HepG2 (cell line): ENCODE results near the gene NFS1. TPM values are rescaled to one million over a fixed set of nuclear protein-coding genes. Genes with fewer than 3 reads are reported as not detected.
A peak's percentile ranks its signal among the peaks of the same experiment; 100 is the strongest.

ENCODE experiments used
- HNF4A ChIP-seq: sonication (generic); formaldehyde crosslinking; IDR thresholded peaks from 2 replicates; pipeline ENCODE4 v1.4.0; 2020; ENCODE audit warnings: missing genetic modification reagents
- IKZF4 ChIP-seq: sonication (generic); formaldehyde crosslinking; IDR thresholded peaks from 2 replicates; pipeline ENCODE4 v1.5.1; 2020; ENCODE audit warnings: borderline replicate concordance, mild to moderate bottlenecking, low read depth, missing genetic modification reagents; ENCODE audit errors: not compliant biosample characterization
- MAFG ChIP-seq: sonication (generic); formaldehyde crosslinking; IDR thresholded peaks from 2 replicates; pipeline ENCODE4 v1.5.1; 2020; ENCODE audit warnings: mild to moderate bottlenecking, missing genetic modification reagents
- MED13 ChIP-seq: sonication (generic); formaldehyde crosslinking; IDR thresholded peaks from 2 replicates; pipeline ENCODE4 v1.5.0; 2020; ENCODE audit warnings: missing genetic modification reagents
- SRF ChIP-seq: IDR thresholded peaks from 2 replicates; pipeline ENCODE4 v1.6.1; 2011; ENCODE audit warnings: mild to moderate bottlenecking, low read depth, low read length, moderate library complexity
- SUZ12 ChIP-seq: fragments of 150-350 bp; IDR thresholded peaks from 2 replicates; pipeline ENCODE4 v1.6.1; 2014; ENCODE audit warnings: low read depth, low read length
- ZC3H4 ChIP-seq: sonication (generic); formaldehyde crosslinking; IDR thresholded peaks from 2 replicates; pipeline ENCODE4 v1.4.0; 2020; ENCODE audit warnings: missing genetic modification reagents, borderline replicate concordance
- ZNF335 ChIP-seq: sonication (generic); formaldehyde crosslinking; IDR thresholded peaks from 2 replicates; pipeline ENCODE4 v1.4.0; 2020; ENCODE audit warnings: missing genetic modification reagents
- ZNF607 ChIP-seq: sonication (generic); formaldehyde crosslinking; IDR thresholded peaks from 2 replicates; pipeline ENCODE4 v1.5.1; 2020; ENCODE audit warnings: missing genetic modification reagents, mild to moderate bottlenecking, borderline replicate concordance
- ZNF616 ChIP-seq: sonication (generic); formaldehyde crosslinking; IDR thresholded peaks from 2 replicates; pipeline ENCODE4 v1.5.0; 2020; ENCODE audit warnings: low read depth, mild to moderate bottlenecking, missing genetic modification reagents
- ZNF768 ChIP-seq: sonication (generic); formaldehyde crosslinking; IDR thresholded peaks from 2 replicates; pipeline ENCODE4 v1.4.0; 2020; ENCODE audit warnings: missing genetic modification reagents
- ZNF878 ChIP-seq: sonication (generic); formaldehyde crosslinking; IDR thresholded peaks from 2 replicates; pipeline ENCODE4 v1.8.1; 2023; ENCODE audit warnings: mild to moderate bottlenecking, missing genetic modification reagents, moderate library complexity
- ZSCAN20 ChIP-seq: sonication (generic); formaldehyde crosslinking; IDR thresholded peaks from 2 replicates; pipeline ENCODE4 v1.4.0; 2020; ENCODE audit warnings: missing genetic modification reagents, mild to moderate bottlenecking, borderline replicate concordance
- polyA plus RNA-seq, 8 experiments: library from polyadenylated mRNA; depleted of rRNA in 3 of 8; stranded (reverse) in 7 of 8; unstranded in 1 of 8; fragments of >200 nt; fragmentation: Illumina TruSeq in 4 of 8; extraction: Trizol in 4 of 8; gene quantifications; 2 replicates each; pipeline versions ENCODE4 v1.2.1 to v1.2.3, GENCODE V29; 2011 to 2016; ENCODE audit warnings: low read depth in 4 of 8, missing spikeins in 1 of 8, mixed read lengths in 1 of 8; ENCODE audit not compliant: insufficient read depth in 1 of 8
- total RNA-seq, 5 experiments: library from RNA; depleted of rRNA; stranded (reverse); fragments of >200 nt; fragmentation: Illumina TruSeq; extraction: Trizol; gene quantifications; 2 replicates each; pipeline ENCODE4 v1.2.3, GENCODE V29; 2016; ENCODE audit warnings: low read depth in 1 of 5
- TF ChIP-seq, protein P1 (sequence below): sonication (generic); formaldehyde crosslinking; IDR thresholded peaks from 2 replicates; pipeline ENCODE4 v1.5.0; 2020; ENCODE audit warnings: missing genetic modification reagents
- TF ChIP-seq, protein P2 (sequence below): sonication (generic); formaldehyde crosslinking; conservative IDR thresholded peaks from 2 replicates; pipeline ENCODE4 v1.4.0; 2020; ENCODE audit warnings: missing genetic modification reagents
- TF ChIP-seq, protein P3 (sequence below): sonication (generic); formaldehyde crosslinking; IDR thresholded peaks from 2 replicates; pipeline ENCODE4 v1.4.0; 2020; ENCODE audit warnings: missing genetic modification reagents
- TF ChIP-seq, protein P4 (sequence below): sonication (generic); formaldehyde crosslinking; IDR thresholded peaks from 2 replicates; pipeline ENCODE4 v1.5.0; 2020; ENCODE audit warnings: mild to moderate bottlenecking, missing genetic modification reagents, borderline replicate concordance

NFS1 gene
- total and polyA plus RNA-seq, 2 of the 13 experiments (the other 11 are each of a cell fraction or from before 2014, with no cell fraction given) = 65.9 to 88.1 TPM

DNA sequence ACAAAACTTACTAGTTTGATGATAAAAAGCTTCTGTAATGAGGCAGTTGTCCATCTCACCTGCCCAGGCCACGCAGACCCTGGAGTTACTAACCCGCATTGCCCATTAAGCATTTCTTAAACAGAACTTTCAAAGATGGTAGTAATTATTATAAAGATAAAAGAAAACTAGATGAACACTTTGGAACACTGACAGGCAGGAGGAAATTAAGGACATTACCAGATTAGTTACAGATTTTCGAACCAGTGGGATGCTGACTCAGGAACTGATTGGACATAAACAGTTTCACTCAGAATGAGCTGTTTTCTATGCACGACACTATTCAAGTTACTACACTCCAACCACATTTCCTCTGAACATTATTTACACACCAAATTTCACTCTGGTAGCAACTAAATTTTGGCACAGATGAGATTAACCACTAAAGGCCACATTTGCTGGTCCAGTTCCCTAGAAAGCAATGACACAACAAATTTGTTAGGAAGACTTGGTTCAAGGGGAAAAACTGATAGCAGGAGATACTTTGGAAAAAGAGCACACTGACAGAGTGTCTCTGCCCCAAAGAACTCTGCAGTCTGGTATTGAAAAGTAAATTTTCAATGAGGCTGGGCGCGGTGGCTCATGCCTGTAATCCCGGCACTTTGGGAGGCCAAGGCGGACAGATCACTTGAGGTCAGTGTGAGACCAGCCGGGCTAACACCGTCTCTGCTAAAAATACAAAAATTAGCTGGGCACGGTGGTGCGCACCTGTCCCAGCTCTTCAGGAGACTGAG is 3.1 kb upstream of the NFS1 start (continued):
- TF ChIP-seq, protein P1, sequence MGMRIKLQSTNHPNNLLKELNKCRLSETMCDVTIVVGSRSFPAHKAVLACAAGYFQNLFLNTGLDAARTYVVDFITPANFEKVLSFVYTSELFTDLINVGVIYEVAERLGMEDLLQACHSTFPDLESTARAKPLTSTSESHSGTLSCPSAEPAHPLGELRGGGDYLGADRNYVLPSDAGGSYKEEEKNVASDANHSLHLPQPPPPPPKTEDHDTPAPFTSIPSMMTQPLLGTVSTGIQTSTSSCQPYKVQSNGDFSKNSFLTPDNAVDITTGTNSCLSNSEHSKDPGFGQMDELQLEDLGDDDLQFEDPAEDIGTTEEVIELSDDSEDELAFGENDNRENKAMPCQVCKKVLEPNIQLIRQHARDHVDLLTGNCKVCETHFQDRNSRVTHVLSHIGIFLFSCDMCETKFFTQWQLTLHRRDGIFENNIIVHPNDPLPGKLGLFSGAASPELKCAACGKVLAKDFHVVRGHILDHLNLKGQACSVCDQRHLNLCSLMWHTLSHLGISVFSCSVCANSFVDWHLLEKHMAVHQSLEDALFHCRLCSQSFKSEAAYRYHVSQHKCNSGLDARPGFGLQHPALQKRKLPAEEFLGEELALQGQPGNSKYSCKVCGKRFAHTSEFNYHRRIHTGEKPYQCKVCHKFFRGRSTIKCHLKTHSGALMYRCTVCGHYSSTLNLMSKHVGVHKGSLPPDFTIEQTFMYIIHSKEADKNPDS (CRISPR knock-in tag) = no peak
- TF ChIP-seq, protein P2, sequence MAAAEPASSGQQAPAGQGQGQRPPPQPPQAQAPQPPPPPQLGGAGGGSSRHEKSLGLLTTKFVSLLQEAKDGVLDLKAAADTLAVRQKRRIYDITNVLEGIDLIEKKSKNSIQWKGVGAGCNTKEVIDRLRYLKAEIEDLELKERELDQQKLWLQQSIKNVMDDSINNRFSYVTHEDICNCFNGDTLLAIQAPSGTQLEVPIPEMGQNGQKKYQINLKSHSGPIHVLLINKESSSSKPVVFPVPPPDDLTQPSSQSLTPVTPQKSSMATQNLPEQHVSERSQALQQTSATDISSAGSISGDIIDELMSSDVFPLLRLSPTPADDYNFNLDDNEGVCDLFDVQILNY (CRISPR knock-in tag) = no peak; the same call in 1 of the 2 replicates
- TF ChIP-seq, protein P3, sequence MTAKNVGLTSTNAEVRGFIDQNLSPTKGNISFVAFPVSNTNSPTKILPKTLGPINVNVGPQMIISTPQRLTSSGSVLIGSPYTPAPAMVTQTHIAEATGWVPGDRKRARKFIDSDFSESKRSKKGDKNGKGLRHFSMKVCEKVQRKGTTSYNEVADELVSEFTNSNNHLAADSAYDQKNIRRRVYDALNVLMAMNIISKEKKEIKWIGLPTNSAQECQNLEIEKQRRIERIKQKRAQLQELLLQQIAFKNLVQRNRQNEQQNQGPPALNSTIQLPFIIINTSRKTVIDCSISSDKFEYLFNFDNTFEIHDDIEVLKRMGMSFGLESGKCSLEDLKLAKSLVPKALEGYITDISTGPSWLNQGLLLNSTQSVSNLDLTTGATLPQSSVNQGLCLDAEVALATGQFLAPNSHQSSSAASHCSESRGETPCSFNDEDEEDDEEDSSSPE (CRISPR knock-in tag) = no peak
- TF ChIP-seq SUZ12 (no peak), ZNF878 (CRISPR knock-in tag) (0 out of 2 replicates have a peak, but pooled peaks have one; percentile 65), ZSCAN20 (CRISPR knock-in tag) (peak; percentile 31; the same call in 1 of the 2 replicates), ZNF616 (CRISPR knock-in tag) (no peak), MED13 (CRISPR knock-in tag) (no peak), IKZF4 (CRISPR knock-in tag) (no peak), HNF4A (CRISPR knock-in tag) (no peak), SRF (no peak), ZNF335 (CRISPR knock-in tag) (no peak), ZNF607 (CRISPR knock-in tag) (0 out of 2 replicates have a peak, but pooled peaks have one; percentile 51), MAFG (no peak), ZC3H4 (CRISPR knock-in tag) (peak; percentile 93; the same call in 1 of the 2 replicates), ZNF768 (peak; percentile 53)
- TF ChIP-seq, protein P4, sequence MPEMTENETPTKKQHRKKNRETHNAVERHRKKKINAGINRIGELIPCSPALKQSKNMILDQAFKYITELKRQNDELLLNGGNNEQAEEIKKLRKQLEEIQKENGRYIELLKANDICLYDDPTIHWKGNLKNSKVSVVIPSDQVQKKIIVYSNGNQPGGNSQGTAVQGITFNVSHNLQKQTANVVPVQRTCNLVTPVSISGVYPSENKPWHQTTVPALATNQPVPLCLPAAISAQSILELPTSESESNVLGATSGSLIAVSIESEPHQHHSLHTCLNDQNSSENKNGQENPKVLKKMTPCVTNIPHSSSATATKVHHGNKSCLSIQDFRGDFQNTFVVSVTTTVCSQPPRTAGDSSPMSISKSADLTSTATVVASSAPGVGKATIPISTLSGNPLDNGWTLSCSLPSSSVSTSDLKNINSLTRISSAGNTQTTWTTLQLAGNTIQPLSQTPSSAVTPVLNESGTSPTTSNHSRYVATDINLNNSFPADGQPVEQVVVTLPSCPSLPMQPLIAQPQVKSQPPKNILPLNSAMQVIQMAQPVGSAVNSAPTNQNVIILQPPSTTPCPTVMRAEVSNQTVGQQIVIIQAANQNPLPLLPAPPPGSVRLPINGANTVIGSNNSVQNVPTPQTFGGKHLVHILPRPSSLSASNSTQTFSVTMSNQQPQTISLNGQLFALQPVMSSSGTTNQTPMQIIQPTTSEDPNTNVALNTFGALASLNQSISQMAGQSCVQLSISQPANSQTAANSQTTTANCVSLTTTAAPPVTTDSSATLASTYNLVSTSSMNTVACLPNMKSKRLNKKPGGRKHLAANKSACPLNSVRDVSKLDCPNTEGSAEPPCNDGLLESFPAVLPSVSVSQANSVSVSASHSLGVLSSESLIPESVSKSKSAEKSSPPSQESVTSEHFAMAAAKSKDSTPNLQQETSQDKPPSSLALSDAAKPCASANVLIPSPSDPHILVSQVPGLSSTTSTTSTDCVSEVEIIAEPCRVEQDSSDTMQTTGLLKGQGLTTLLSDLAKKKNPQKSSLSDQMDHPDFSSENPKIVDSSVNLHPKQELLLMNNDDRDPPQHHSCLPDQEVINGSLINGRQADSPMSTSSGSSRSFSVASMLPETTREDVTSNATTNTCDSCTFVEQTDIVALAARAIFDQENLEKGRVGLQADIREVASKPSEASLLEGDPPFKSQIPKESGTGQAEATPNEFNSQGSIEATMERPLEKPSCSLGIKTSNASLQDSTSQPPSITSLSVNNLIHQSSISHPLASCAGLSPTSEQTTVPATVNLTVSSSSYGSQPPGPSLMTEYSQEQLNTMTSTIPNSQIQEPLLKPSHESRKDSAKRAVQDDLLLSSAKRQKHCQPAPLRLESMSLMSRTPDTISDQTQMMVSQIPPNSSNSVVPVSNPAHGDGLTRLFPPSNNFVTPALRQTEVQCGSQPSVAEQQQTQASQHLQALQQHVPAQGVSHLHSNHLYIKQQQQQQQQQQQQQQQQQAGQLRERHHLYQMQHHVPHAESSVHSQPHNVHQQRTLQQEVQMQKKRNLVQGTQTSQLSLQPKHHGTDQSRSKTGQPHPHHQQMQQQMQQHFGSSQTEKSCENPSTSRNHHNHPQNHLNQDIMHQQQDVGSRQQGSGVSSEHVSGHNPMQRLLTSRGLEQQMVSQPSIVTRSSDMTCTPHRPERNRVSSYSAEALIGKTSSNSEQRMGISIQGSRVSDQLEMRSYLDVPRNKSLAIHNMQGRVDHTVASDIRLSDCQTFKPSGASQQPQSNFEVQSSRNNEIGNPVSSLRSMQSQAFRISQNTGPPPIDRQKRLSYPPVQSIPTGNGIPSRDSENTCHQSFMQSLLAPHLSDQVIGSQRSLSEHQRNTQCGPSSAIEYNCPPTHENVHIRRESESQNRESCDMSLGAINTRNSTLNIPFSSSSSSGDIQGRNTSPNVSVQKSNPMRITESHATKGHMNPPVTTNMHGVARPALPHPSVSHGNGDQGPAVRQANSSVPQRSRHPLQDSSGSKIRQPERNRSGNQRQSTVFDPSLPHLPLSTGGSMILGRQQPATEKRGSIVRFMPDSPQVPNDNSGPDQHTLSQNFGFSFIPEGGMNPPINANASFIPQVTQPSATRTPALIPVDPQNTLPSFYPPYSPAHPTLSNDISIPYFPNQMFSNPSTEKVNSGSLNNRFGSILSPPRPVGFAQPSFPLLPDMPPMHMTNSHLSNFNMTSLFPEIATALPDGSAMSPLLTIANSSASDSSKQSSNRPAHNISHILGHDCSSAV = no peak
